GM18498 (cell line): ENCODE data around the gene HDAC4.
"Not testable (repeated sequence)": the region's sequence is repeated elsewhere in the genome, so short reads cannot be mapped to it uniquely, and the experiment has no call there.

ENCODE experiments used
- ATAC-seq: cut with Tn5 transposase; IDR thresholded peaks from one replicate; pipeline ENCODE4 v1.9.1; 2021; ENCODE audit warnings: mild to moderate bottlenecking, moderate library complexity; ENCODE audit not compliant: unreplicated experiment

HDAC4 gene

DNA sequence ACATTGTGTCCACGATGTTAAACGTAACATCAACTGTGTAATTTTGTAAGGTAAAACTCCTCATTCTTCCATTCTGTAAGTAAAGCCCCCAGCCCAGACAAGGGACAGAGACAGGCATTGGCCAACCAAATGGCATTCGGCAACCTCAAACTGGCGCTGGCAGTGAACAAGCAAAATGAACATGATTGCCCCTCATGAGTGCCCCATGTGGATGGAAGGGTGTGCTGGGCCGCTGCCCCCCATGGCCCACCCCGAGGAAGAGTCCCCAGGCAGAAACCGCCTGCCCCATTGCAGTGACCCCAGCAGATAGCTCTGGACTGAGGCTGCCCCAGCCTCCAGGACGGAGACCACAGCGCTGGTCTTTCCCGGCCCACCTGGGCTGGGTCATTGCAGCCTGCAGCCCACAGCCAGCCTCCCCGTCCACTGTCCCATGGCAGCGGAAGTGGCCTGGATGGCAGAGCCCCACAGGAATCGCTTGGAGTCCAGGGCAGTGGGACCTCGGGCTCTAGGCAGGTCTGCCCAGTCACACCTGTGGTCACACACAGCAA is 220.2 kb downstream of the HDAC4 start:
- ATAC-seq: no peak

DNA sequence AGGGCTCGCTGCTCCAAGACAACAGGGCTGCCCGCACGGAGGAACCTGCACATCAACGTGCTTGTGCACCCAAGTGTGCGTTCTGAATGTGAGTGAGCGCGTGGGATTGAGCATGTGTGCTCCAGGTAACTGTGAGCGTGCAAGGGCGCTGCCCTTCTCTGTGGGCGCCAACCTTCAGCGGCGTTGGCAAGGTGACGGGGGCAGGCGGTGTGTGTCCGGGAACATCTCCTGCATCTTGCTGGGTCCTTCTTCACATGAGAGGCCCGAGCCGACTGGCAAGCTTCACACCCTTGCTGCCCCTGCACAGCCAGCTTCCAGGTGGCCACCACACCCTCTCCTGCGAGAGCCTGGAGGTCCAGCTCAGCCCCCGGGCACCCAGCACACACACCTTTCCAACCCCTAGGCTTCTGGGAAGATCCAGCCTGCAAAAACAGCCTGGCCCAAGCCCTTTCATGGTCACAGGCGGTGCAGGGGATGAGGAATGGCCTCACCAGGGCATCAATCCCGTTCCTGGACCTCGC is 220.9 kb downstream of the HDAC4 start:
- ATAC-seq: no peak

DNA sequence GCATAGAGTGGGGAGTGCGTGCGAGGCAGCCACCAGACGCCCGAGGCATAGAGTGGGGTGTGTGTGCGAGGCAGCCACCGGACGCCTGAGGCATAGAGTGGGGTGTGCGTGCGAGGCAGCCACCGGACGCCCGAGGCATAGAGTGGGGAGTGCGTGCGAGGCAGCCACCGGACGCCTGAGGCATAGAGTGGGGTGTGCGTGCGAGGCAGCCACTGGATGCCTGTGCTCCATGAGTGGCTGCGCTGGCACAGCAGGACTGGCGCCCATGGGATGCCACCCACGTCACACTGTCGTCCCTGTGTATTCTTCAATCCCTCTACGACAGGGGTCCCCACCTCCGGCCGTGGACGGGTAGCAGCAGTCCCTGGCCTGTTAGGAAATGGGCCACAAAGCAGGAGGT is 221.9 kb downstream of the HDAC4 start:
- ATAC-seq: no peak

DNA sequence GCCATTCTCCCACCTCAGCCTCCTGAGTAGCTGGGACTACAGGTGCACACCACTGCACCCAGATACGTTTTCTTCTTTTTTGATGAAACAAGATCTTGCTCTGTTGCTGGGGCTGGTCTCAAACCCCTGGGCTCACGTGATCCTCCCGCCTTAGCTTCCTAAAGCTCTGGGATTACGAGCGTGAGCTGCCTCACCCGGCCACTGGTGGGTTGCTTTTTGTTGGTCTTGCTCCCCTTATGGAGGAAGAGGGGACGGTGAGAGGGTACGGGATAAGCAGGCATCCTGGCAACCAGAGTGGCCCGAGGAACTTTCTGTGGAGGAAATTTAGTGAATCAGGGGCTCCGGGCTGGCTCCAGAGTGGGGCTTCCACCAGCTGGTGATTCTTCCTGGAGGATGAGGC is 222.3 kb downstream of the HDAC4 start:
- no peak for ATAC-seq

DNA sequence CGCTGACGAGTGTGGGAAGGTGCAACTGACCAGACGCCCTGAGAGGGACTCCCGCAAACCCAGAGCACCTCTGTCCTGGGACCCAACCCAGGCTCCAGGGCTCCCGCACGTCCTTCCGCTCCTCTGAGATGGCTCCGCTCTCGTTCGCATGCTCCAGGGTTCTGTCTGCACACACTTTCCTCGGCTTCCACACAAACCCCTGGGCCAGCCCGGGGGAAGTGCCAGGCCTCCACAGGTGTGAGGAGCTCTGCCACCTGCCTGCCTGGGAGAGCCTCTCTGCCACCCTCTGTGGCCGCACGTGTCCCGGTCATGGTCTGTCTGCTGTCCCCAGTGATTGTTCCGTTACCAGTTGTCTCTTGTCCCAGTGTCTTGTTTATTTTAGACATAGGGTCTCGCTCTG is 222.9 kb downstream of the HDAC4 start:
- no peak for ATAC-seq

DNA sequence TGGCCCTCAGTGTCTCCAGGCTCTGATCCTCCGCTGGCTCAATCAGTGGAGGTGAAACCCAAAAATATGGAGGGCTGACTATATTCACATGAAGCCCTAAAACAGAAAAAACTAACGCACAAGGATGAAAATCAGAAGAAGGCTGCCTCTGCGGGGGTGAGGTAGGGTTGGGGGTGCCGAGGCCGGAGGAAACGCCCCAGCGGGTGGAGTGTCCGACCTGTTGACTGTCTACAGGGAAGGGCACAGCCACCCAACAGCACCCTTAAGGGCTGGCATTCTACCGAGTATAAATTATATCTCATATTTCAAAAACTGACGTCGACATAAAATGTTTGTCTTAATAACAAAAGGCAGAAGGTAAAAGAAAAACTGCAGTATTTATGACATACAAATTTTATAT is 223.5 kb downstream of the HDAC4 start:
- no peak for ATAC-seq

DNA sequence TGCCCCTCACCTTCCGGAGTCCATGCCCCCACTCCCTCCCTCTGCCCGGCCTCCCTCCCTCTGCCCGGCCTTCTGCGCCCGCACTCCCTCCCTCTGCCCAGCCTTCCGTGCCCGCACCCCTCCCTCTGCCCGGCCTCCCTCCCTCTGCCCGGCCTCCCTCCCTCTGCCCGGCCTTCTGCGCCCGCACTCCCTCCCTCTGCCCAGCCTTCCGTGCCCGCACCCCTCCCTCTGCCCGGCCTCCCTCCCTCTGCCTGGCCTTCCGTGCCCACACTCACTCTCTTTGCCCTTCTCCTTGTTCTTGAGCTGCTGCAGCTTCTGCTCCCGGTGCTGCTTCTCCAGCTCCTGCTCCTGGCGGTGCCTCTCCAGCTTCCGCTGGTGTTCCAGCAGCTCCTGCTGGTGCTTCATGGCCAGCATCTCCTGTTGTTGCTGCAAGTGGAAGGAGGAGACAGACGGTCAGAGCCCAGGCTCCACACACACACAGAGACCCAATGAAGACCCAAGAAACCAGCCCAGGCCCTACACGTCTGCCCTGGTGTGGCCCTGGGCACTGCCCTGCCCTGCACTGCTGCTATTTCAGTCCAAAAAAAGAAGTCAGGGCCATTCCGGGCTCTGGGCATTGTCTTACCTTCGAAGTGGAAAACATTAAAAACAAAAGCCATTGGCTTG is 224.5 kb downstream of the HDAC4 start:
- ATAC-seq: not testable (repeated sequence)

DNA sequence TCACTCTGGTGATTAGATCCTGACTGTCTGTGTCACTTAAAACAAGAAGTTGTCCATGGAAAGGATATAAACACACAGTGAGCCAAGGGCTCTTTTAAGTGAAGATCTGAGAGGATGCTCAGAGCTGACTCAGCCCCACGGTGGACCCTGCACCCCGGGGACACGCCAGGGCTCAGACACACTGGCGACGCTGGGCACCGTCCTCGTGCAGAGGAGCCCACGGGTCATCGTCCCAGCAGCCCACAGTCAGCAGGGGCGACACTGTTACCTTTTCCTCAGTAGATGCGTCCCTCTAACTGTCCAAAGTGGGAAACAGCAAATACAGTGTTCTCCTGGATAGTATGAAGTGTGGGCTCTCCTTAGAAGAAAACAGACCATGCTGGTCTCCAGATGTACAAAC is 225.6 kb downstream of the HDAC4 start:
- ATAC-seq: no peak

DNA sequence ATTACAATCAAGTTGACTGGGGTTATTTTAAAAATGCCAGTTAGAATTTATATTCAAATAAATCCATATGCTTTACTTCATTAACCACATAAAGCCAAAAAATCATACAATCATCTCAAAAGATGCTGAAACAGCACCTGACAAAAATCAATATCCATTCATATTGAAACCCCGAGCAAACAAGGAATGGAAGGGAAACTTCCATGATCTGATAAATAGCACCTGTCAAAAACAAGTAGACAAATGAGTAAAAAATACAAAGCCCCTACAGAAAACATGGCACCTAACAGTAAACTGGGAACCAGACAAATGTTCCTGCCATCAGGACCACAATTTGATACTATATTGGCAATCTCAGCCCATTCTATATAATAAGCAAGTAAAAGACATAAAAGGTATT is 227.5 kb downstream of the HDAC4 start:
- no peak for ATAC-seq

DNA sequence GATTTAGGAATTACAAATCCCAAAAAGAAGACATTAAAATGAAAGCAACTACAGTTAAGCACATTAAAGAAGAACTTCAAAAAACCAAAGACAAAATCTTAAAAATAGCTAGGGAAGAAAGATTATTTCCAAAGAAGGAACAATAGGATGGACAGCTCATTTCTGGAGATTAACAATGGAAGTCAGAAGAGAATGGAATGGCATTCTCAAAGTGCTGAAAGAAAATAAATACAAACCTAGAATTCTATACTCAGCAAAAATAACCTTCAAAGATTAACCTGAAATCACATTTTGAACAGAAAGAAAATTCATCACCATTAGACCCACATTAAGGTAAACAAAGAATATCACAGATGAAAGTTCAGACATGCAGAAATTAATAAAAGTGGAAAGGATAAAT is 229.2 kb downstream of the HDAC4 start:
- no peak for ATAC-seq

DNA sequence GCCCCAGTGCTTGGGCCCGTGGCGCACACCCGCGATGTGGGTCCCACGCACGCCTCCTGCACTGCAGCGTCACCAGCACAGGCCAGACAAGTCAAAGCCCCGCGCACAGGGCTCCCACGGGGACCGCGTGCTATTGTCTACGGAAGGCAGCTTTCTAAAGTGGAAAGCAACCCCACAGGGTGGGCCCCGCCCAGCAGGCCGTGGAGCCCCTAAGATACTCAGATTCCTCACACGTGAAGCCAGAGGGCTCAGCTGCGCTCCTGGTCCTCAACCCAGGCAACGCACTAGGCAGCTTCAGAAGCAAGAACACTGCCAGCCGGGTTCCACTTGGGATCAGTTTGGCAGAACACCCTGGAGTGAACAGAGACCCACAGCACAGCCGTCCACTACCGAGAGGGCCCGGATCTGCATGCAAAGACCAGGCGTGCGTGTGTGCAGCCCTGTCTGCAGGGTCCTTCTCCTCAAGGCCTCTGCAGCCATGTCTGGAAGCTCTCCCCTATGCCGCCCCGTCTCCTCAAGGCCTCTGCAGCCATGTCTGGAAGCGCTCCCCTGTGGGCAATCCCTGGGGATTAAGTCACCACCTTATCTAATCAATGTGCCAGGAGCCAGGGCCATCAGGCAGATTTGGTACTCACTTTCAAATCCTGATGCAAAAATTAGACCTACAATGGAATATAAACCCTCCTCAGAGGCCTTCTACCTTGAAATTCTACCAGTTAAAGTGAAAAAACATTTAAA is 231.3 kb downstream of the HDAC4 start:
- ATAC-seq: no peak

DNA sequence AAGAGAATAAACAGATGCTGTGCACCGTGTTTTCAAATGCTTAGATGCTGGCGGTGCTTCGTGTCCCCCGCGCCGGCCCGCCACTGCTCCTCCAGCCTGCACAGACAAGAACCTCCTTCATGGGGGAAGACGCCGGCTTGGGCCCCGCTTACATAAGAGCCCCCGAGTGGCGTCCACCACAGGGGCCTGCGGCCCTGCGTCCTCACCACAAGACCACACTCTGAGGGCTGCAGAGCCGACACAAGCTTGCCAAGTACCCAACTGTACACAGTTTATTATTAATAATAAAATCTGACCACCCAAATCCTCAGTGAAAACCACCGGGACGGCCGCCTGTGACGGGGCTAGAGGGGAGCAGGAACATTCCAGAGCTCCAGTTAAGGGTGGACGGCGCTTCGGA is 232.2 kb downstream of the HDAC4 start:
- no peak for ATAC-seq

DNA sequence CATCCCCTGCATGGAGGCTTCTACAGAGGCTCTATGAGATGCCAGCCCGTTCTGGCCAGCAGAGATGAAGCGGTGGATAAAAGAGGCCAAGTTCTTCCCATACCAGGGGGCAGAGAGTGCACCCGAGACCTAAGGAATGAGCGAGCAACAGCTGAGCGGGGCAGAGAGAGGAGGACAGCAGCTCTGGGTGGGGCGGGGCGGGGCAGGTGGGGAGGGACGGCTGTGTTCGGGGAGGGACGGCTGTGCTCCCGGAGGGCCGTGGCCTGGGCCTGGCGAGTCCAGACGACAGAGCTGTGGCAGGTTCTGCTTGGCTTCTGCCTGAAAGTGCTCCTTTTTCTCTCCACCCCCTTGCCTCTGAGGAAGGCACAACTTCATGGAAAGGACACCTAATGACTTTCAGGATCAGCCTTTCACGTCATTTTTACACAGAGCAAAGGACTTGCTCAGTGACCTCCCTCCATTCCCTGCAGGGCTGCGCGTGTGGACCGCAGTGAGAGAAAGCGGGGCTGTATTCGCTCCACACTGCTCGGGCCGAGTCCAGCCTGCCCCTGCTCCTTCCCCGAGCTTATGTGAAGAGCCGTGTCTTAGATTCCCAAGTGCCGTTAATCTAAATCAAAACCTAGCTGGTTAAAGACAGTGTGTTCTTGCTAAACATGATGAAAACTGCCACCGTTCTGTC is 232.9 kb downstream of the HDAC4 start:
- no peak for ATAC-seq

DNA sequence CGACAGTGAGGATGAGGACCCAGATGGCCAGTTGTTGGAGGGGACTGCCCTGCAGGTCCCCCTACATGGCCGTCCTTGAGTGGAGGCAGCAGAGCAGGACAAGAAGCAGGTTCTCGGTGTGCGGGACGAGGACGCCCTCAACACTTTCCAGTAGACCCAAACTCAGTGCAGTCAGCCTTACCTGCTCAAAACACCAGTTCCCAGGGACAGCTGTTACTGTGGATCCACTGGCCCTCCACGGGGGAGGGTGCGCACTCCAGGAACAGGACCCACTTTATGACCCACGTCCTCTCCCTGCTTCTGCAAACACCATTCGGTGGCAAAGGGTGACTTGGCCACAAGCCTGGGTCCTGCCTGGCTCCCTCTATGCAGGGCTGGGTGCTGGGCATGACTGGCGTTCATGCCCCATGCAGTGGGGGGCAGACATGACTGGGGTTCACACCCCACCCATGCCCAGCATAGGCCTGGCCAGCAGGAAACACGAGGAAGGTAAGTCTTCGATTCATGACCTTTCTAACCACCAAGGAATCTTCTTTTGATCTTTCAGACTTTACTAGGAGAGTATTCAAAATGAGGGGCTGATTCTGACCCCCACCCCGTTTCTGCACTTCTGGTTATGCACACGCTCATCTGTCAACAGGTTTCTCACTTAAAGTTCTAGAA is 233.7 kb downstream of the HDAC4 start:
- ATAC-seq: no peak

DNA sequence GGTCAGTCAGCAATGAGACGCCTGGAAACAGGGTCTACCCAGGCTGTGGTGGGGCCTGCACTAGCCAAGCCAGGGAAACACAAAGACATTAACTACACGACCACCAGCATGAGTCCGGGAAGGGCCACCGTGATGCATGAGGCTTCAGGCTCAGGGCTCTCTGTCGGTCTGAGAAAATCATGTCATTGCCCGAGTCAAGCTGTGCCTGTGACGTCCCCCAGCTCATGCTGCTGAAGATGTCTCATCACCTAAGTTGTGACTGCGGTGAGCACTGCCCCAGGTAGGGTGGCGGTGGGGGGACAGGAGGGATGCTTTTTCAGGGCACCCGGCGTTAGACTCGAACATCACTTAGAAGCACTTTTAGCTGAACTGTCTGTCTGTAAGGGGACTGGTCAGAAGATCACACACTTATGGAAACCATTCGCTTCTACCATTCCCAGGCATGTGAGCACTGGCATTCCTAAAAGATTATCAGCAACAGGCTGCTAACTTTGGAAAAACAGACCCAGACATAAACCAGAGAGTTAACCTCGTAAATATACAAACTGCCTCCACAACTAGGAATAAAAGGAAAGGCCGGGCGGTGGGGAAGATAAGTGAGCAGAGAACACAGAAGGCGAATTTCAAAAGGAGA is 234.5 kb downstream of the HDAC4 start:
- ATAC-seq: no peak

DNA sequence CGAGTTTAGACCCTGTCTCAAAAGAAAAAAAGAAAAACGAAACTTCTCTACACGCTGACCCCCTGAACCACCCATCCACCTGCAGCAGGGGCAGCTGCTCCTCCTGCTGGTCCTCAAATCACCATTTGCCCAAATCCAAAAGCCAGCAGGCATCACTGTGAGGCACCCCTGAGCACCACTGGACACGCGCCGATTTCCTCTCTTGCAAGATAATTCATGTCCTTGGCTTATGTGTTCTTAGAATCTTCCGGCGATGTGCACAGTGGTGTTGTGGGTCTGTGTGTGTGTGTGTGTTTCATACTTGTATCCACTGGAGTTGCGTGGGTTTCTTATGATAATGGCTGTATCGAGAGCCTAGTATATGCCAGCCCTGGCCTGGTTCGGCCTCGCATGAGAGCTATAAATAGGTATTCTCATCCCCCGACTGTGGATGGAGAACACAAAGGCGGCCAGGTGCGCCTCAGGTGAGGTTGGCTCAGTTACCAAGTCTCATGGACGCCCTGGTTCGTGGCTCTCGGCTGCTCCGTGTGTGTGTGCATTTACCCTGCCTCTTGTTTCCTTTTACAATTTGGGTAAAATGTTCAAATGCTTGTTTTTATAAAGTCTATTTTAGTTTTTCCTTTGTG is 235.5 kb downstream of the HDAC4 start:
- ATAC-seq: no peak

DNA sequence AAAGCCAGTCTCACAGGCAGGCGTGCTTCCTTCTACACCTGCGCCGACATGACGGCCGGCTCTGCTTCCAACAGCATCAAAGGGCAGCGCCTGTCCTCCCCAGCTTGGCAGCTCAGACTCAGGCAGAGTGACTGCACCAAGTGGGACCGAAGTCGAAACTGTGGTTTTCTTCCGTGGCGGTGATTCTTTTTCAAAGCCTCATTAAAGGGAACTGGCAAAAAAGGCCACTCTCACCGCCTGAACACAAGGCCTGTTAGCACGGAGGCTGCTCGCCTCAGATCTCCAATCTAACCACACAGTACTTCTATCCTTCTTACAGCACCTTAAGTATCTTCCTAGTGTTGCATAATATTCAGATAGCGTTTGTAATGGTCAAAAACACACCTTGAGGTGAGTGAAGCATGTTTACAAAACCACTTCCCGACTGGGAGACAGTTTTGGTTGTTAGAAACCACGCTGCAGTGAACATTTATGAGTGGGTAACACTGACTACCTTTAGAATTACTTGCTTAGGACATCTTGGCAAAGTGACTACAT is 236.4 kb downstream of the HDAC4 start:
- ATAC-seq: no peak

DNA sequence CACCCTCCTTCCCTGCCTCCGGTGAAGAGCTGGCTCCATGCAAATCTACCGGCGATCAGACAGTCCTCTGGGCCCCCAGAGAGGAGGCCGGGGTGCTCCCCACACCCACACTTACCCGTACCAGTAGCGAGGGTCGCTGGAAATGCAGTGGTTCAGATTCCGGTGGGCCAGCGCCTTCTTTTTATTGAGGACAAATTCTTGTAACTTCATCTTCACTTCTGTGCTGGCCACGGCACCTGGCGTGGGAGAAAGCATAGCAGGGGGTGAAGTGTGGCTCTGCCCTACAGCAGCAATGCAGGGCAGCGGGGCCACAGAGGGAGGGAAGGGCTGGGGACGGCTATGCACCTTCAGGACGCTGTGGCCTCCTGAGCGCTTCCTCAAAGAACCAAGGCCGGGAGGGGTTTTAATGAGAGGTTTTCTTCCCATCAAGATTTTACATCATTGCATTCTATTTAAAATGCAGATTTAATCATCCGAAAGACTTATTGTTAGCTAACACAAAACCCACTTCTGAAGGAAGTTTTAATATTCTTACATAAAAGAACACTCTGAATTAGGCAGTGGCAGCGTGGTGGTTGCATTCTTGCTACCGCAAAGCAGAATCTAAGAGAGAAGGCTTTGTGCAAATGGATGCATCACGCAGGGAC is 237.0 kb downstream of the HDAC4 start:
- ATAC-seq: no peak

DNA sequence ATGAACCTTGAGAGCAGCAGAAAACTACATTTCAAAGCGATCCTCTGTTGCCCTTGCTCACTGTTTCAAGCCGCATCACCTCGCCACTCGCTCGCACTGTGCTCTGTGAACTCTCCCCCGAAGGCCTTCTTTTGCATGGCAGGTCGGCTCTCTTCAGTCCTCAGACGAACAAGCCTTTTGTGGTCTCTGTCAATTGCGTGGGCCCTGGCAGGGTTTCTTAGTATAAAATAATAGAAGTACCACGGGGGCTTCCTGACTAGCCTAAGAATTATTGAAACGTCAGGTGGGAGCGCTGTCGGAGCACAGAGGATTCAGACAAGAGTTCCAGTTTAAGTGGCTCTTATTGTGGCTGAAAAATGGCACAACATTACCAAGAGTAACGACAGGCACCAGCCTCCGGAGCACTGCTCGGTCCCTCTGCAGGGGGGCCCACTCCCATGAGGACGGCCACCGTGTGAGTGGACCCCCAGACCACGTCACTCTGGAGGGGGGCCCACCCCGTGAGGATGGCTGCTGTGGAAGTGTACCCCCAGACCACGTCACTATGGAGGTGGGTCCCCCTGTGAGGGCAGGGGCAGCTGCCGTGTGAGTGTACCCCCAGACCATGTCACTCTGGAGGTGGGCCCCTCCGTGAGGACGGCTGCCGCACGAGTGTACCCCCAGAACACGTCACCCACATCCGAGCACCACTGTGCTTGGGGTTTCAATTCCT is 237.7 kb downstream of the HDAC4 start:
- ATAC-seq: no peak
